Midbrain (tissue), 1 donor: ENCODE measurements around the gene ORMDL2.

Source experiments
- DNase-seq: peaks from one replicate; lab custom pipeline; 2025; lab: John Stamatoyannopoulos, UW

Gene ORMDL2, protein sequence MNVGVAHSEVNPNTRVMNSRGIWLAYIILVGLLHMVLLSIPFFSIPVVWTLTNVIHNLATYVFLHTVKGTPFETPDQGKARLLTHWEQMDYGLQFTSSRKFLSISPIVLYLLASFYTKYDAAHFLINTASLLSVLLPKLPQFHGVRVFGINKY

DNA sequence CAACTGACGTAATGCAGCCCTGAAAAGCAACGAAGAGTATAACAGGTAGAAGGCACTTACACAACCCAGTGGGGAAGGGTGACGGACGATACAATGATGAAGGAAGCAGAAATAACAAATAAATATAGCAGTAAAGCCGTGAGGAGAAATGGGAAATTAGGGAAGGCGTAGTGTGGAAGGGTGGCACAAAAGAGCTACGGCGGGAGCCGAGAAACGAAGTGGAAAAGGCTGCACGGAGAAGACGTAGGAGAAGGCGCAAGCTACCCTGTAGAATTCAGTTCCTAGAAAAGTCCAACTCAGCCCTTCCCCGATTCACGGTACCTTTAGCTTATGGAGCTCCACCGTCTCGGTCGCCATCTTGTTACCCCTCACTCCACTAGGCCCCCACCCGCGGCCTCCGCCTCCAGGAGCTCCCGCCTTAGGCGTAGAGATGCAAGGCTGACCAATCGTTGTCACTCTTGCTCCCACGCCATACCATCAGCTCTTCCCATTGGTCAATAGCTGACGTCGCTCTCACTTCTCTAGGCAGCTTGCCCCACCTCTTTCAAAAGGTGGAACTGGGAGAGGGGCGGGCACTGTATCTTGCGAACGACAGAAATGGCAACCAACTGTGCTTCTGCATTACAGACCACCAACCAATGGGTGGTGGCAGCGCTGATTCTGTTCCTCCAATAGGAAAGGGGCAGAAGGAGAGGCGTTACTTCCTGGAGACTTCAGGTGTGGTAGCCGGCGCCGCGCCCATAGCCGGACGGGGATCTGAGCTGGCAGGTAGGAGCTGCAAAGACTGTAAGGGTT, at the start of gene ORMDL2, which contains the start of gene SARNP:
ORMDL2 (plus strand) TSS at position 697 of the 795 bp plus-strand sequence. CDS start 959 bp downstream, outside the sequence.
SARNP (minus strand) TSS at position 380 of the 795 bp plus-strand sequence; CDS start at position 357, 23 bp downstream.
- DNase-seq = peak; percentile 100

DNA sequence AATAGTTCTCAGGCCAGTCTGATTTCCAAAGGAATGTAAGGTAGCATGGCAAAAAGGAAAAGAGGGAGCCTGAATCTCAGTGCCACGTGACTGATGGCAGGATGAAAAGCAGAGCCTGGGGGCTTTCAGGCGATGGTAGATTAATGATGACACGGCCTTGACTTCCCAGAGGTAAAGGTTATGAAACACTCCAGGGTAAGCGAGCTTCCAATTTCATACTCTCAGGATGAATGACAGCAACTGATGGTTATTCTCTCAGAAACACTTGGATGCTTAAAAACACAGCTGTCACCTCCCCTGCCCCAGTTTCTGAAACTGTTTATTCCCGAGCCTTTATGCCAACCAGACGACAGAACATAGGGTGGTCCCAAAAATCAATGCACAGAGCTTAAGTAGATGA, 46.1 kb upstream of the ORMDL2 start:
- no peak for DNase-seq

DNA sequence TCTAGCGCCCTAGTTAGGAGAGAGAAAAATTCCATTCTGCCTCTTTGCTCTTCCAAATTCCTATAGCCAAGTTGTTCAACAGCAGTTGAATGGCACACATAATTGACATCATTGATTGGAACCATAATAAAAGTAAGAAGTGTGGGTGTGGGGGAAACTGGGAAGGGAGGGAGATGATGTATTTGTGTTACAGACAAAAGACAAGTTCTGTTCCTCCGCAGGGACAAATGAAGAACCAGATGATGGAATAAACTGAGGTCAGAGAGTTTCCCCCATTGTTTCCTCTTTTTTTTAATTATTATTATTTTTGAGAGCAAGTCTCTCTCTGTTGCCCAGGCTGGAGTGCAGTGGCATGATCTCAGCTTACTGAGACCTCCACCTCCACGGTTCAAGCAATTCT, 40.0 kb upstream of the ORMDL2 start:
- DNase-seq = no peak

DNA sequence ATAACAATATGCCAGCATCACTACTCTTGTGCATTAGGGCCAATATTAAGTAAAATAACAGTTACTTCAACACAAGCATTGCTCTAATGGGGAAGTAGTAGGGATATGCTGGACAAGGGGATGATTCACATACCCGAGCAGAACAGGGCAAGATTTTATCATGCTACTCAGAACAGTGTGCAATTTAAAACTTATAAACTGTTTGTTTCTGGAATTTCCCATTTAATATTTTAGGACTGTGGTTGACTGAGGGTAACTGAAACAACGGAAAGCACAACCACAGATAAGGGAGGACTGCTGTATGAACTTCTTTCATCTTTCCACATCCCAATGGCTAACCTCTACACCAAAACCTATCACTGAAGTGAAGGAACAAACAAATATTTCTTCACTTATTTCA, 37.2 kb upstream of the ORMDL2 start:
- DNase-seq = no peak

DNA sequence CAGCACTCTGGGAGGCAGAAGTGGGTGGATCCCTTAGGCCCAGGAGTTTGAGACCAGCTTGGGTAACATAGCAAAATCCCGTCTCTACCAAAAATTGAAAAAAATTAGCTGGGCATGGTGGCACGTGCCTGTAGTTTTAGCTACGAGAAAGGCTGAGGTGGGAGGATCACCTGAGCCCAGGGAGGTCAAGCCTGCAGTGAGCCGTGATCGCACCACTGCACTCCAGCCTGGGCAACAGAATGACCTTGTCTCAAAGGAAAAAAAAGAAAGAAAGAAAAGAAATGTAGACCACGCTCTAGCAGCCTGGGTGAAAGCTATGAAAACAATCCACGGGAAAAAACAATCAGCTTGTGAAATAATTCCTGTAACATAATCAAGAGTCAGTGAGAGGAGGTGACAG, 29.3 kb upstream of the ORMDL2 start:
- no peak for DNase-seq

DNA sequence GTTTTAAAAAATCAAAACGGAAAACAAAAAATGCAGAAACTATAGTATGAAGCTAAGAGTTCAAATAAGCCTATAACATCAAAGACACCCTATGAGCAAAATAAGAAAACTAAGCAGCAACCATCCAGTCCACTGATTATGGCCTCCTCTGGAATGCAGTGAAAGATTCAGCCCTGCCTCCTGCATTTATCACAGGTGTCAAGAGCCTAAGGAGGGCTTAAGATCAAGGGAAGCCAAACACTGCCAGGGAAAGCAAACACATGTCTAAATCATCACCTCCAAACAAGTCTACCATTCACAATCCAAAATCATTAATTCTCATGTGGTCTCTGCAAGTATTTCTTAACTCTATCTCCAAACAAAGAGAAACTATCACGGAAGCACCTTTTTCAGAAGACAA, 28.7 kb upstream of the ORMDL2 start:
- DNase-seq = no peak

DNA sequence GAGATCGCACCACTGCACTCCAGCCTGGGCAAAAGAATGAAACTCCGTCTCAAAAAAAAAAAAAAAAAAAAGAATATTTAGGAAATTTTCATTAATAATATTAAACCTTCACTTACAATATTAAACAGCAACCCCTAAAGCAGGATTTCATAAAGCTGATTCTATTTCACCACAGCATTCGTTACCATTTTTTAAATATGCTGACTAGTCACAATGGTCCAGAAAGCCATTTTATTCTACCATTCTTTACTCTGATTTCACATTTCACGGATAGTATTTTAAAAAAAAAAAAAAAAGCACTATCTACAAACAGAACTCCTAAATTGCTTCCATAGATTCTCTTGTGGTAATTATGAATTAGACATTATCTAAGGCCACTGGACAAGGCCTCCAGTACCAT, 27.9 kb upstream of the ORMDL2 start:
- DNase-seq = no peak

DNA sequence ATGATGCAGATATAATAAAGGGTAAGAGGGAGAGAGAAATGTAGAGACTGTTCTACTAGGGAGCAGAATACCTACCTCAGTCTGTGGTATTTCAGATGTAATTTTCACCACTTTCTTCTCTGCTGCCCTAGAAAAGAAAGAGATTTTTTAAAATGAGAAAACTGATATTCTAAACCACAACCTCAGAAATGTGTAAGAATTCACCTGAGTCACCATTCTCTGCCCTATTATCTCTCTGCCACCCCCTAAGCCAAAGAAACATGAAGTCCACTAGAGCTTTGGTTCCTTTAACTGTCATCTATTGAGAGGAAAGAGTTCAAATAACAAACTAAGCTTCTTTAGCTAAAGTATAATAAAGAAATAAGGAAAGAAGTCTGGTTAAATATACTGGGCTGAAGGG, 21.9 kb upstream of the ORMDL2 start:
- no peak for DNase-seq

DNA sequence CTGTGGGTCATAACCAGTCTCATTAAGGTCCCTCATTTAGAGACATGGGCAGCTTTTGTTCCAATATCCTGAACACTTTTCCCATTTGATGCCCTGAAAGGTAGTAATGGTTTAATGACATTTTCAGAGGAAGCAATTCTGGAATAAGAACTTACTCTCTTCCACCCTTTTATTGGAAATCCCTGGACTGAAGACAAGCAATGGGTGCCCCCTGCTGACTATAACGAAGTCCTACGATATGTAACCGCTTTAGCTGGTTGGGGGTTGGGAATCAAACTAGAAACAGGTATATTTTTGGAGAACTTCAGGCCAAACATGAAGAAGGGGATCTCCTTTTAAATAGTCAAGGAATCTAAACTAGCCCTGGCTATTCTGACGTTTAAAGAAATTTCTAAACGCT, 20.8 kb upstream of the ORMDL2 start:
- peak; percentile 52 for DNase-seq

DNA sequence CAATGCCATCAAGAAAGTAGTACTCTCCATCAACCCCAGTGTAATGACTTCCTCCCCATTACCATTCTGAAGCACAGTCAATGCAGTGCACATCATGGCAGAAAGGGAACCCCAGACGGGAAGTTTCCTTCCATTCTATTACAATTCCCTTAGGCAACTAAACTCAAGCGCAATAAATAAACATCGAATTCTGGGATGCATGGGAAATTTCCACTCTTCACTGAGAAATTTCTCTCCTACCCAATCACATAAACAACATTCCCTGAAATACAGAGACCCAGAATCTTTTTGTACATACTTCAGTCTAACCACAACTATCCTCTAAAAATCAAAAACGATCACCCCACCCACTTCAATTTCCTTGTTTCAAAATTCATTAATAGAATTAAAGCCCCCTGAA, 20.3 kb upstream of the ORMDL2 start:
- DNase-seq = no peak

DNA sequence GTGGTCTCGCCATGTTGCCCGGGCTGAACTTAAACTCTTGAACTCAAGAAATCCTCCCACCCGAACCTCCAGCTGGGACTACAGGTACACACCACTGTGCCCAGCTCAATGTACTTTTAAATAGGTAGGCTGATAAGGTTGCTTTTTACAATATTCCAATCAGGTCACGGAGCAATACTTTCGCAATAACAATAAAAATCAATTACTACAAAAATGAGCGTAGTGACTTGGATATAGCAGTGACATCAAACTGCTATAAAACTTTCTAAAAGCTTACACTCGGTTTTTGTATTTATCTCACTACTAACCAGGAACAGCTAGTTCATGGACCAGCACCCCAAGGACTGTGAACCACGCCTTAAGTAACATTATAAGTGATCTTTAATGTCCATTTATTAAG, 10.9 kb upstream of the ORMDL2 start:
- DNase-seq = no peak

DNA sequence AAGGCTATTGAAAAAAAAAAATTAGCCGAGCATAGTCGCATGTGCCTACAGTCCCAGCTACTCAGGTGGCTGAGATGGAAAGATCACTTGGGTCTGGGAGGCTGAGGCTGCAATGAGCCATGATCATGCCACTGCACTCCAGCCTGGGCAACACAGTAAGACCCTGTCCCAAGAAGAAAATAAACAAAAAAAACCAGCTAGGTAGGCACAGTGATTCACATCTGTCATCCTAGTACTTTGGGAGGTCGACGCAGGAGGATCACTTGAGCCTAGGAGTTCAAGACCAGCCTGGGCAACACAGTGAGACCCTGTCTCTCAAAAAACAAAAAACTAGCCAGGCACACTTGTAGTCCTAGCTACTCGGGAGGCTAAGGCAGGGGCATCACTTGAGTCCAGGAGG, 8.6 kb upstream of the ORMDL2 start:
- DNase-seq = no peak

DNA sequence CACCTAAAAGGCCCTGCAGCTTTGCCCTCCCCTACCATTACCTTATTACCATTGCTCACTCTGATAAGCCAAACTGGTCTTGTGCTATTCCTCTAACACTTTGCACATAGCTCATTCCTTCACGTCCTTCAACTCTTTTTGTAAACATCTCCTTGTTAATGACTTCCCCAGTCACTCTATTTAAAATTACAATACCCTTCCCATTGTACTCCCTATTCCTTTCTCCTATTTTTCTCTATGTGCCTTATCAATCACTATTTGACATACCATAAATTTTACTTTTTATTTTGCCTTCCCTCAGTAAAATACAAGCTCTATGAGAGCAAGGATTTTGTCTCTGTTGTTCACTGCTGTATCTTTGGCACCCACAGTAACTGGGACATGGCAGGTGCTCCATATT, 5.8 kb upstream of the ORMDL2 start:
- no peak for DNase-seq

DNA sequence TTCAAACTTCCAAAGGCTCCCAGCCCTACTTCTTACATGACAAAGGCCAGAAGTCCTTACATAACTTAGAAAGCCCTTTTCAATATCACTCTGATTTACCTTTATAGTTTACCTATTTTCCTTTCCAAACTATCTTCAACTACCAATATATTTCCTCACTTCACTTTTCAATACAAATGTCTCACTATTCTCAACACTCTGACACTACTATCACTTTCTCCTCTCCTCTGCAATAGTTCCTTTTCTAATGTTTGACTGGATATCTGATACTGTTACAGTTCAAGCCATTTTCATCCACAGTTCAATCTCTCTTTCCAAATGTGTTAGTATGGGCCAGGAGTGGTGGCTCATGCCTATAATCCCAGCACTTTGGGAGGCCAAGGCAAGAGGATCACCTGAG, 3.6 kb upstream of the ORMDL2 start:
- DNase-seq = no peak

DNA sequence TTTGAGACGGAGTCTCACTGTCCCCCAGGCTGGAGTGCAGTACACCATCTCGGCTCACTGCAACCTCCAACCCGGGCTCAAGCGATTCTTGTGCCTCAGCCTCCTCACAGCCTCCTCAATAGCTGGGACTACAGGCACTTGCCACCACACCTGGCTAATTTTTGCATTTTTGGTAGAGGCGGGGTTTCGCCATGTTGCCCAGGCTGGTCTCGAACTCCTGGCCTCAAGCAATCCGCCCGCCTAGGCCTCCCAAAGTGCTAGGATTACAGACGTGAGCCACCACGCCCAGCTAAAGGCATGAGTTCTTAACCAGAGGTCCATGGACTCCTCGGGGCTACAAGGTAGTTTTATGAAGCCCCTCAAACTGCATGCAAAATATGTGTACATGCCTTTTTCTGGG, 2.4 kb upstream of the ORMDL2 start:
- DNase-seq = no peak

DNA sequence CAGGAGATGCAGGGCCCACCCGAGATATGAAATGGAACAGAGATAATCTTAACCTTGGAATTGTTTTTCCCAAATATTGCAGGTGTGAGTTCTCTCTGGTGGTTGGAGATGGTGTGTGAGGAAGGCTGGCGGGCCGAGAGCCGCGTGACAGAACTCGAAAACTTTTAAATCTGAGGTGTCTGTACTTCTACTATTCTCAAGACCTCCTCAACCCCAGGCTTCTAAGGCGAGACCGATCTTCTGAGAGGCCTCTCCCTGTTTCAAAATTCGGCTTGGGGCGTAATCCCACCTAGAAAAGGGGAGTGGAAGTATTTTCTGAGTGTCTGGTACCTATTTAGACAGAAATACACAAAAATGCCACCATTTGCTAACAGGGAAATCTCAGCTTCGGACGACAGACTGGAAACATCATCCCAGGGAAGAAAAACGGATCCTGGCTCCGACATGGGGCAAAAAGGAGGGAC, 928 bp upstream of the ORMDL2 start:
- no peak for DNase-seq

DNA sequence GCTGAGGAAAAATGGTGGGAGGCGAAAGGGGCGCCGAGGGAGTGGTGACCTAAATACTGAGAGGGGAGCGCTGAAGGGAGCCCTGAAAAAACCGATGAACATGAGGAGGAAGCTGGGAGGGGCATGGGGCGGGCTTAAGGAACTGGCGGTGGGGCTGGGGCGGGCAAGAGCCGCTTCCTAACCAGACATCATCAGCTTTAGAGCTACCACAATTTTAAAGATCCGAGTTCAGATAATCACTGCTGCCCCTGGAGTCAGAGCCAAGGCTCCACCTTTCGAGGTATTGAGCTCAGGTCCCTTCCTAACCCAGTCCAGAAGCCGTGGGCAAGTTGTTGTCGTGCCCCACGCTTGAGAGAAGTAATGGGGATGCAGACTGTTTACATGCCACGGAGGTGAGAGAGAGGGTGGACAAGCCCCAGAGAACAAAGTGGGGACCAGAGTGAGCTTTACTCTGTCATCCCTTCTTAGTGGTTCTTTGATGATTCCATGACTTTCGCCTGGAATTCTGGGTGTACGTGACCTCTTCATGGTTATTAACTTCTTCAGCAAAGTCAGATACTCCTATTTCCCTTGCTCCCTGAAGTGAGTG, 393 bp downstream of the ORMDL2 start:
- DNase-seq = no peak

DNA sequence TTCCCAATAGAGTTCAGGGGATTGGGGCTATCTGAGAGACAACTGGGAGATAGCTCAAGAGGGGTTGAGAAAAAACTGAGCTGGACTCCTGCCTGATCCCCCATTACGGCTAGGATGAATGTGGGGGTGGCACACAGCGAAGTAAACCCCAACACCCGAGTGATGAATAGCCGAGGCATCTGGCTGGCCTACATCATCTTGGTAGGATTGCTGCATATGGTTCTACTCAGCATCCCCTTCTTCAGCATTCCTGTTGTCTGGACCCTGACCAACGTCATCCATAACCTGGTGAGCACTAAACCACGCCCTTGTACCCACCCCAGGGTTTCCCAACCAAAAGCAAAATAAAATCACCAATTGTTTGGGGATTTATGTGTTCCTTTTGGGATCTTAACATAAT, 1.0 kb downstream of the ORMDL2 start:
- no peak for DNase-seq

DNA sequence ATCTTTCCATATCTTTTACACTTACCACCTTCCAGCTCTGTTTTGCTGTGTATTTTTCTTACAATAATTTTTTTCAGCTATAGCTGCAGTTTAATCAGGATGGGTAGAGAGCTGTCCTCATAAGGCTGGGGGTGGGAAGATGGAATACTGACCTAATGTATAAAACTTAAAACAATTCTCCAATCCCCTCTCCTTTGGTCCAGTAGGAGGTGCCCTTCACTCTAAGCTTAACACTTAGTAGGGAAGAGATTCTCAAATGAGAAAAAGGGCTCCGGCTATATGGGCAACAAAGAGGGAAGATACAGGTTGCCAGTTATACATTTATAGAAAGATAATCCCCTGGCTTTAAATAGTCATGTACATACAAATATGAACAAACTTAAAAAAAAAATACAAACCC, 2.8 kb downstream of the ORMDL2 start:
- no peak for DNase-seq

DNA sequence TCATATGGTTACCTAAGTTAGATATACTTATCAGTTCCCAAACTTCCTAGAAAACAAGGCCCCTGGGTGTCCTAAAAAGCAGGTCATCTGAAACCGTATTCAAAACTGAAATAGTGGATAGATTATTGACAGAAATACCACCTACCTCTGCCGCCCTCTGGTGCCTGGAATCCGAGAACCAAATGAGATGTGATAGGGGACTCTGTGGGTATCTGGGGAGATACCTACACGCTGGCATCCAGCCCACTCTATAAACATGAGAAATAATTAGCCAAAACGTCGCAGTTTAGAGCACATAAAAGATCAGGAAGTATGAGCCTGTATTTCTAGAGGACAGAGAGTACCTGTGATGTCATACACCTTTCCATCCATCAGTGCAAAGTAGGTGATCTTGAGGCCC, 4.4 kb downstream of the ORMDL2 start:
- DNase-seq = no peak

DNA sequence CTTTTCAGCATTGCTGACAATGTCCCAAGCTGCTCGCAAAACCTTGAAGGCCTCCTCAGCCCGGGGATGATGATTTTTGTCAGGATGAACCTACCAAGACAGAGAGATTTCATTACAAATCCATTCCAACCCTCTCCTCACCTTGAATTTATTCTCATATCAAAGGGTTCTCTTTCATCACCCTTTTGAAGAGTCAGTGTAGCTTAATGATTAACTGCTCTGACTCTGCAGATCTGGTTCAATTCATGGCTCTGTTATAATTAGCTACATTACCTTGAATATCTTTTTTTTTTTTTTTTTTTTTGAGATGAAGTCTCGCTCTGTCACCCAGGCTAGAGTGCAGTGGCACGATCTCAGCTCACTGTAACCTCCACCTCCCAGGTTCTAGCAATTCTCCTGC, 5.6 kb downstream of the ORMDL2 start:
- no peak for DNase-seq

DNA sequence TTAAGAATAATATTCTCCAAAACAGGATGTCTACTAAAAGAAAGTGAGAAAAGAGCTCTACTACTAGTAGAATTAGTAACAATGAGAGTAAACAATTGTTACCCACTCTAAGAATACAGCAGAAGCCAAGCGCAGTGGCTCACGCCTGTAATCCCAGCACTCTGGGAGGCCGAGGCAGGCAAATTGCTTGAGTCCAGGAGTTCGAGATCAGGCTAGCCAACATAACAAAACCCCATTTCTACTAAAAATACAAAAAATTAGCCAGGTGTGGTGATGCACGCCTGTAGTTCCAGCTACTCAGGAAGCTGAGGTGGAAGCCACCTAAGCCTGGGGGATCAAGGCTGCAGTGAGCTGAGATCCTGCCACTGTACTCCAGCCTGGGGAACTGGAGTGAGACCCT, 6.9 kb downstream of the ORMDL2 start:
- no peak for DNase-seq

DNA sequence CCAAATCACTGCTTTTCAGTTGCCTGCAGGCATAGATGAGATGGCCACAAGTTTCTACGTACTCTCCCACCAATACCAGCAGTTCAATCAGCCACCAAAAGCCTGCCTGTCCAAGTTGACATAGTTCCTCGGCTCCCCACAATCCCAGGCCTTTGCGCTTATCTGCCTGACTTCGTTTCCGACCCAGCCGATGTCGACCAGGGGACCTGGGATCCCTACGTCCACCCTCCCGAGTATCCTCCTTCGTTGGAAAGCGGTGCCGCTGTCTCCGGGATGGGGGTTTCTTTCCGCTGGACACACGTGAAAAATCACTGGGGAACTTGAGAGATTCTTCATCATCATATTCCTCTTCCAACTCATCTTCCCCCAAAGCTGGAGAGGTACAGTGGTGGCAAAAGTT, 10.0 kb downstream of the ORMDL2 start:
- no peak for DNase-seq
